Coronary artery (tissue), 2 donors: ENCODE data around the gene LRRC71.

Source experiments
- DNase-seq: peaks from one replicate; pipeline ENCODE4 v3.0.0-alpha.2; 2017; ENCODE audit warnings: low spot score
- H3K27ac ChIP-seq, 2 donors: fragments of 200-600 bp; sonication (generic); one replicate each; pipeline ENCODE4 v1.5.1; 2016 to 2019
- H3K4me3 ChIP-seq: fragments of 200-600 bp; sonication (generic); 2 replicates; pipeline ENCODE4 v1.5.1; 2016; ENCODE audit warnings: mild to moderate bottlenecking, moderate library complexity
- CTCF ChIP-seq: fragments of 200-600 bp; sonication (generic); IDR thresholded peaks from one replicate; pipeline ENCODE4 v1.5.1; 2019; ENCODE audit warnings: antibody characterized with exemption

Gene LRRC71

GRCh38 chr1:156884560-156885184, 35.8 kb upstream of the LRRC71 start:
- TF ChIP-seq CTCF = no peak
- H3K27ac ChIP-seq = no peak overlapping the region
- H3K4me3 ChIP-seq = no peak overlapping the region
- no peak for DNase-seq

GRCh38 chr1:156885314-156885713, 35.1 kb upstream of the LRRC71 start:
- Histone ChIP-seq H3K4me3 (no peak overlapping the region), H3K27ac (no peak overlapping the region)
- no peak for TF ChIP-seq CTCF
- no peak for DNase-seq

- no peak for DNase-seq
- H3K27ac ChIP-seq = no peak overlapping the region
- no peak for TF ChIP-seq CTCF
- no peak overlapping the region for H3K4me3 ChIP-seq
These were observed 34.5 kb upstream of the LRRC71 start for GRCh38 chr1:156885880-156886355.

- H3K4me3 ChIP-seq = no peak overlapping the region
- no peak overlapping the region for H3K27ac ChIP-seq
- no peak for DNase-seq
- no peak for TF ChIP-seq CTCF
These were observed 33.7 kb upstream of the LRRC71 start for GRCh38 chr1:156886583-156887281.

GRCh38 chr1:156887317-156887716, 33.1 kb upstream of the LRRC71 start:
- no peak for TF ChIP-seq CTCF
- no peak for DNase-seq
- H3K4me3 ChIP-seq = no peak overlapping the region
- H3K27ac ChIP-seq = no peak overlapping the region

- Histone ChIP-seq H3K4me3 (no peak overlapping the region), H3K27ac (no peak overlapping the region)
- TF ChIP-seq CTCF = no peak
- DNase-seq = no peak
These were observed 32.7 kb upstream of the LRRC71 start for GRCh38 chr1:156887734-156888133.
